Parathyroid adenoma (tissue), 2 donors: ENCODE measurements around the gene NDST1.

Experiments used
- H2AFZ ChIP-seq: fragments of 300-600 bp; sonication (generic); one replicate; pipeline ENCODE4 v1.7.0; 2017; ENCODE audit warnings: antibody characterized with exemption, mild to moderate bottlenecking
- H3K27ac ChIP-seq: fragments of 300-600 bp; sonication (generic); one replicate; pipeline ENCODE4 v1.7.0; 2017
- H3K27me3 ChIP-seq: fragments of 300-600 bp; sonication (generic); one replicate; pipeline ENCODE4 v1.7.0; 2017; ENCODE audit warnings: low read length; ENCODE audit not compliant: control insufficient read depth, insufficient read depth
- H3K36me3 ChIP-seq: fragments of 300-600 bp; sonication (generic); one replicate; pipeline ENCODE4 v1.7.0; 2017; ENCODE audit warnings: low read length; ENCODE audit not compliant: control insufficient read depth, insufficient read depth
- H3K4me1 ChIP-seq: fragments of 300-600 bp; sonication (generic); one replicate; pipeline ENCODE4 v1.7.0; 2017; ENCODE audit warnings: control low read depth
- H3K4me2 ChIP-seq: fragments of 300-600 bp; sonication (generic); one replicate; pipeline ENCODE4 v1.7.0; 2017; ENCODE audit warnings: low read length
- H3K4me3 ChIP-seq: fragments of 300-600 bp; sonication (generic); one replicate; pipeline ENCODE4 v1.7.0; 2017; ENCODE audit warnings: low read depth, low read length
- H3K79me2 ChIP-seq: fragments of 300-600 bp; sonication (generic); one replicate; pipeline ENCODE4 v1.7.0; 2017; ENCODE audit warnings: control low read depth
- H3K9ac ChIP-seq: fragments of 300-600 bp; sonication (generic); one replicate; pipeline ENCODE4 v1.7.0; 2017; ENCODE audit warnings: mild to moderate bottlenecking
- H3K9me3 ChIP-seq: fragments of 300-600 bp; sonication (generic); one replicate; pipeline ENCODE4 v1.7.0; 2017; ENCODE audit warnings: low read length; ENCODE audit not compliant: control insufficient read depth
- TF ChIP-seq, protein P1 (sequence below): fragments of 300-600 bp; sonication (generic); IDR thresholded peaks from one replicate; pipeline ENCODE4 v1.7.0; 2017; ENCODE audit warnings: antibody characterized with exemption, mild to moderate bottlenecking
- donor health status: primary hyperparathyroidism.

NDST1 gene

GRCh38 chr5:150556859-150557508 lies 49.1 kb downstream of the NDST1 start:
- Histone ChIP-seq H3K9me3 (no peaks in the 10 kb centered on the region), H3K4me1 (no peaks in the 10 kb centered on the region), H2AFZ (no peak overlapping the region), H3K27ac (no peak overlapping the region), H3K4me3 (no peak overlapping the region), H3K79me2 (no peaks in the 10 kb centered on the region), H3K36me3 (no peaks in the 10 kb centered on the region), H3K4me2 (no peak overlapping the region), H3K9ac (no peak overlapping the region), H3K27me3 (no peaks in the 10 kb centered on the region)
- TF ChIP-seq, protein P1, sequence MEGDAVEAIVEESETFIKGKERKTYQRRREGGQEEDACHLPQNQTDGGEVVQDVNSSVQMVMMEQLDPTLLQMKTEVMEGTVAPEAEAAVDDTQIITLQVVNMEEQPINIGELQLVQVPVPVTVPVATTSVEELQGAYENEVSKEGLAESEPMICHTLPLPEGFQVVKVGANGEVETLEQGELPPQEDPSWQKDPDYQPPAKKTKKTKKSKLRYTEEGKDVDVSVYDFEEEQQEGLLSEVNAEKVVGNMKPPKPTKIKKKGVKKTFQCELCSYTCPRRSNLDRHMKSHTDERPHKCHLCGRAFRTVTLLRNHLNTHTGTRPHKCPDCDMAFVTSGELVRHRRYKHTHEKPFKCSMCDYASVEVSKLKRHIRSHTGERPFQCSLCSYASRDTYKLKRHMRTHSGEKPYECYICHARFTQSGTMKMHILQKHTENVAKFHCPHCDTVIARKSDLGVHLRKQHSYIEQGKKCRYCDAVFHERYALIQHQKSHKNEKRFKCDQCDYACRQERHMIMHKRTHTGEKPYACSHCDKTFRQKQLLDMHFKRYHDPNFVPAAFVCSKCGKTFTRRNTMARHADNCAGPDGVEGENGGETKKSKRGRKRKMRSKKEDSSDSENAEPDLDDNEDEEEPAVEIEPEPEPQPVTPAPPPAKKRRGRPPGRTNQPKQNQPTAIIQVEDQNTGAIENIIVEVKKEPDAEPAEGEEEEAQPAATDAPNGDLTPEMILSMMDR = no peak

GRCh38 chr5:150557509-150557872 lies 49.6 kb downstream of the NDST1 start:
- H3K36me3 ChIP-seq = no peaks in the 10 kb centered on the region
- TF ChIP-seq, protein P1 = no peak
- H3K4me1 ChIP-seq = no peaks in the 10 kb centered on the region
- no peak overlapping the region for H3K9ac ChIP-seq
- H3K9me3 ChIP-seq = no peaks in the 10 kb centered on the region
- no peak overlapping the region for H3K4me3 ChIP-seq
- H2AFZ ChIP-seq = no peak overlapping the region
- H3K27ac ChIP-seq = no peak overlapping the region
- H3K4me2 ChIP-seq = no peak overlapping the region
- no peaks in the 10 kb centered on the region for H3K79me2 ChIP-seq
- H3K27me3 ChIP-seq = no peaks in the 10 kb centered on the region

DNA sequence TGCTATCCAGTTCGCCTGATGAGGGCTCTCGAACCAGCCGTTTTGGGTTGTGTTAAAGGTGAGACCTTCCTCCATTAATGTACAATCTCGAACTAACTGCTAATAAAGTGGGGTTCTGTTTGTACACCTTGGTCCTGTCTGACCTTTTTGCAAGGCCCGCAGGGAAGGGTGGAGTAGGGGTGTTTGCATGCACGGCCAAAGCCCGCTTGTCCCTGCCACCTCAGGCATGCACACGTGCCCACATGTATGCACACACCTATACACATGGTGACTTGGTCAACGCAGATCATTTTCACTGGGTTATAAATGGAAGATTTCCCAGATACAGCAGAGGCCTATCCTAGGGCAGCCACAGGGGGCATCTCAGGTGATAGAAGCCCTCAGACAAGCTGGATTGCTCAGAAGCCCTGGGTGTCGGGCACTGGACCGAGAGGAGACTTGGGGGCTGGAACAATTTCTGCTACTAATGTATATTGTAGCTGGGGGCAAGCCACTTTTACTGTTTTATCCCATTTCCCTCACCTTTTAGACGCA lies 50.2 kb downstream of the NDST1 start:
- Histone ChIP-seq H3K4me1 (no peaks in the 10 kb centered on the region), H3K27me3 (no peaks in the 10 kb centered on the region), H3K4me3 (no peak overlapping the region), H3K9ac (no peak overlapping the region), H3K9me3 (no peaks in the 10 kb centered on the region), H3K79me2 (no peaks in the 10 kb centered on the region), H3K36me3 (no peaks in the 10 kb centered on the region), H2AFZ (no peak overlapping the region), H3K27ac (no peak overlapping the region), H3K4me2 (no peak overlapping the region)
- TF ChIP-seq, protein P1 = no peak

DNA sequence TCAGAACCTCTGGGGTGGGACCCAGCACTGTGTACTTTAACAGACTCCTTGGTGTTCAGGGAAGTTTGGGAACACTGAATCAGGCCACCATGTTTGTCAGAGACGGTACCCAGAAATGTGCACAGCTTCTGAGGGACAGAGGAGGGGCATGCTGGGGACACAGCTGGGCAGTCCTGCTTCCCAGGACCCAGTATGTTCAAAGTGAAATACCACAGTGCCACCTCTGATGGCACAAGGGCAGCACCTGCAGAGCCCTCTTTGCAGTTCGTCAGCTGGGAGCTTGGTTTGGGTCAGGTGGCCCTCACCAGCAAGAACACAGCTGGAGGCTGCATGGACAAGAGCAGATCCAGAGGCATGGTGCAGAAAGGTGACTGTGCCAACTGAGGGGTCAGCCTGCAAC lies 51.2 kb downstream of the NDST1 start:
- Histone ChIP-seq H3K9me3 (no peaks in the 10 kb centered on the region), H3K79me2 (no peaks in the 10 kb centered on the region), H3K27me3 (no peaks in the 10 kb centered on the region), H3K4me1 (no peaks in the 10 kb centered on the region), H3K4me2 (no peak overlapping the region), H3K9ac (no peak overlapping the region), H3K4me3 (no peak overlapping the region), H3K36me3 (no peaks in the 10 kb centered on the region), H3K27ac (no peak overlapping the region), H2AFZ (no peak overlapping the region)
- TF ChIP-seq, protein P1 = no peak

DNA sequence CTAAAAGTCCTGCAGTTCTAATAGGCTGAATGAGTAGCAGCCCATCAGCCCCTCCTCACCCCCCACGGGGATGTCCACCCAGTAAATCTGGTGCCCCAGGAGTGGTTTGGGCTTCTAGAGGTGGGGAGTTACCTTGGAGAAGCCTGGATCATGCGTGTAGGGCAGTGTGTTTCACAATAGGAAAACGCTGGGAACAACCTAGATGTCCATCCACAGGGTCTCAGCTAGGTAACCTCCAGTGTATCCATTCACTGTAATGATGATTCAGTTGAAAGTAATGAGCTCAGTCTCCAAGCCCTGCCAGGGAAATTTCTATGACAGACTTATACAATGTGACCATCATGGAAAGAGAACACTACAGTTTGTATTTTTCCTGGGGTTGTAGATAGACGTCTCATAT lies 51.8 kb downstream of the NDST1 start:
- H3K36me3 ChIP-seq = no peaks in the 10 kb centered on the region
- no peaks in the 10 kb centered on the region for H3K27me3 ChIP-seq
- TF ChIP-seq, protein P1 = no peak
- H3K9me3 ChIP-seq = no peaks in the 10 kb centered on the region
- no peak overlapping the region for H3K27ac ChIP-seq
- H3K4me3 ChIP-seq = no peak overlapping the region
- H2AFZ ChIP-seq = no peak overlapping the region
- H3K9ac ChIP-seq = no peak overlapping the region
- no peaks in the 10 kb centered on the region for H3K79me2 ChIP-seq
- no peak overlapping the region for H3K4me2 ChIP-seq
- H3K4me1 ChIP-seq = no peaks in the 10 kb centered on the region
